WTC11 (cell line): ENCODE measurements around the gene GTF3C2. TPM values are rescaled to one million over a fixed set of nuclear protein-coding genes. Genes with fewer than 3 reads are reported as not detected.

ENCODE experiments used
- ATAC-seq: fragments of 200-7000 bp; cut with Tn5 transposase; 2 replicates; pipeline ENCODE4 v1.10.0; 2021; ENCODE audit warnings: mild to moderate bottlenecking, moderate library complexity
- CTCF ChIA-PET: fragments of 300-600 bp; sonication (Branson Sonifier 250); formaldehyde crosslinking; loops from one replicate; lab custom pipeline; 2021; ENCODE audit warnings: antibody characterized with exemption; lab: Charles Lee
- POLR2A ChIA-PET: fragments of 350-600 bp; sonication (Branson Sonifier 250); formaldehyde crosslinking; loops from one replicate; lab custom pipeline; 2021; ENCODE audit warnings: antibody characterized with exemption; lab: Charles Lee
- DNase-seq: peaks from one replicate; pipeline ENCODE4 v3.0.0; 2021; ENCODE audit warnings: low spot score
- H3K27ac Mint-ChIP-seq: 2 replicates; pipeline ENCODE4 v1.8.0; 2021; ENCODE audit warnings: mixed read lengths
- H3K27me3 Mint-ChIP-seq: 2 replicates; pipeline ENCODE4 v1.8.0; 2021; ENCODE audit warnings: low read depth, mild to moderate bottlenecking, moderate library complexity, mixed read lengths
- H3K36me3 Mint-ChIP-seq: 2 replicates; pipeline ENCODE4 v1.8.0; 2021; ENCODE audit warnings: mixed read lengths
- H3K4me1 Mint-ChIP-seq: 2 replicates; pipeline ENCODE4 v1.8.0; 2022; ENCODE audit warnings: mixed read lengths
- H3K4me3 Mint-ChIP-seq: 2 replicates; pipeline ENCODE4 v1.8.0; 2021; ENCODE audit warnings: mild to moderate bottlenecking, moderate library complexity, mixed read lengths
- H3K9me3 Mint-ChIP-seq: 2 replicates; pipeline ENCODE4 v1.8.0; 2021; ENCODE audit warnings: mixed read lengths
- ATF1 ChIP-seq: sonication (generic); formaldehyde crosslinking; IDR thresholded peaks from 2 replicates; pipeline ENCODE4 v1.8.1; 2023; ENCODE audit warnings: mild to moderate bottlenecking, moderate library complexity, missing genetic modification reagents
- CBFB ChIP-seq: sonication (generic); formaldehyde crosslinking; IDR thresholded peaks from 2 replicates; pipeline ENCODE4 v1.8.1; 2022; ENCODE audit warnings: mild to moderate bottlenecking, low read depth, missing genetic modification reagents
- GTF2I ChIP-seq: fragments of 250-450 bp; sonication (Bioruptor Pico); conservative IDR thresholded peaks from 2 replicates; pipeline ENCODE4 v1.4.0; 2021; ENCODE audit warnings: mild to moderate bottlenecking
- NFYB ChIP-seq: sonication (generic); formaldehyde crosslinking; conservative IDR thresholded peaks from 2 replicates; pipeline ENCODE4 v1.8.0; 2022; ENCODE audit warnings: low read depth, missing genetic modification reagents
- RORB ChIP-seq: fragments of 250-450 bp; sonication (Bioruptor Pico); IDR thresholded peaks from 2 replicates; pipeline ENCODE4 v1.9.0; 2021; ENCODE audit warnings: mild to moderate bottlenecking
- ZNF138 ChIP-seq: sonication (generic); formaldehyde crosslinking; conservative IDR thresholded peaks from 2 replicates; pipeline ENCODE4 v1.8.1; 2022; ENCODE audit warnings: mild to moderate bottlenecking, moderate library complexity, missing genetic modification reagents
- ZNF263 ChIP-seq: sonication (generic); formaldehyde crosslinking; IDR thresholded peaks from 2 replicates; pipeline ENCODE4 v1.8.1; 2022; ENCODE audit warnings: low read depth, mild to moderate bottlenecking, moderate library complexity, missing genetic modification reagents
- total RNA-seq: library from RNA; stranded (reverse); gene quantifications from 3 replicates; pipeline ENCODE4 v1.2.3, GENCODE V29; 2021
- TF ChIP-seq, protein P1 (sequence below): sonication (generic); formaldehyde crosslinking; IDR thresholded peaks from 2 replicates; pipeline ENCODE4 v1.8.1; 2023; ENCODE audit warnings: mild to moderate bottlenecking, moderate library complexity, missing genetic modification reagents
- TF ChIP-seq, protein P2 (sequence below): sonication (generic); formaldehyde crosslinking; IDR thresholded peaks from 2 replicates; pipeline ENCODE4 v1.8.0; 2023; ENCODE audit warnings: missing genetic modification reagents, mild to moderate bottlenecking, borderline replicate concordance
- TF ChIP-seq, protein P3 (sequence below): sonication (generic); formaldehyde crosslinking; IDR thresholded peaks from 2 replicates; pipeline ENCODE4 v1.8.0; 2023; ENCODE audit warnings: mild to moderate bottlenecking, missing genetic modification reagents
- TF ChIP-seq, protein P4 (sequence below): sonication (generic); formaldehyde crosslinking; IDR thresholded peaks from 2 replicates; pipeline ENCODE4 v1.8.0; 2022; ENCODE audit warnings: mild to moderate bottlenecking, missing genetic modification reagents
- TF ChIP-seq, protein P5 (sequence below): sonication (generic); formaldehyde crosslinking; IDR thresholded peaks from 2 replicates; pipeline ENCODE4 v1.8.0; 2022; ENCODE audit warnings: mild to moderate bottlenecking, missing genetic modification reagents
- TF ChIP-seq, protein P6 (sequence below): sonication (generic); formaldehyde crosslinking; IDR thresholded peaks from 2 replicates; pipeline ENCODE4 v1.8.1; 2023; ENCODE audit warnings: mild to moderate bottlenecking, missing genetic modification reagents, moderate library complexity

Gene GTF3C2
- total RNA-seq, 1 experiment from 2014 or later = 123 TPM

DNA sequence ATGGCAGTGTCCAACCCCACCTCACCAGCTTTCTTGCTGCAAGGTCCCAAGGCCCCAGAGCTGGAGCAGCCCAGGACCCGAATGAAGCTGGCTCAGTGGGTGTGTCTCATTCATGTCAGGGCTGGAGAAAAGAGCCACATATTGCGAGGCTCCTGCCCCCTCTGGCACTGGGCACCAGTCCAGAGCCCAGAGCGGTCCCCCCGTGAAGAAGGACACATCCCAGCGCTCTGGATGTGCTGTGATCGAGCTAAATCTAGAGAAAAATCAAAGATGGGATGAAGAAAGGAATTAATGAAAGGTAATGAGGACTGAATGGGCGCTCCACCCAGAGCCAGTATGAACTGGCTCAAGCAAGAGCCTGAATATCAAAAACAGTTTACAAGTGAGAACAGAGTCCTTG lies 20.4 kb downstream of the GTF3C2 start:
- POLR2A ChIA-PET = no interaction called here
- Mint-ChIP-seq H3K4me3 (no peak overlapping the region), H3K27me3 (no peaks in the 10 kb centered on the region), H3K4me1 (no peaks in the 10 kb centered on the region), H3K36me3 (peaks cover 66% of the 10 kb centered on the region), H3K27ac (no peak overlapping the region), H3K9me3 (no peaks in the 10 kb centered on the region)
- CTCF ChIA-PET = no interaction called here
- no peak for DNase-seq
- no peak for ATAC-seq
- TF ChIP-seq CBFB (CRISPR knock-in tag) = no peak
- TF ChIP-seq, protein P1, sequence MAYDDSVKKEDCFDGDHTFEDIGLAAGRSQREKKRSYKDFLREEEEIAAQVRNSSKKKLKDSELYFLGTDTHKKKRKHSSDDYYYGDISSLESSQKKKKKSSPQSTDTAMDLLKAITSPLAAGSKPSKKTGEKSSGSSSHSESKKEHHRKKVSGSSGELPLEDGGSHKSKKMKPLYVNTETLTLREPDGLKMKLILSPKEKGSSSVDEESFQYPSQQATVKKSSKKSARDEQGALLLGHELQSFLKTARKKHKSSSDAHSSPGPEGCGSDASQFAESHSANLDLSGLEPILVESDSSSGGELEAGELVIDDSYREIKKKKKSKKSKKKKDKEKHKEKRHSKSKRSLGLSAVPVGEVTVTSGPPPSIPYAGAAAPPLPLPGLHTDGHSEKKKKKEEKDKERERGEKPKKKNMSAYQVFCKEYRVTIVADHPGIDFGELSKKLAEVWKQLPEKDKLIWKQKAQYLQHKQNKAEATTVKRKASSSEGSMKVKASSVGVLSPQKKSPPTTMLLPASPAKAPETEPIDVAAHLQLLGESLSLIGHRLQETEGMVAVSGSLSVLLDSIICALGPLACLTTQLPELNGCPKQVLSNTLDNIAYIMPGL = no peak
- no peak for TF ChIP-seq RORB (CRISPR knock-in tag)
- TF ChIP-seq, protein P2, sequence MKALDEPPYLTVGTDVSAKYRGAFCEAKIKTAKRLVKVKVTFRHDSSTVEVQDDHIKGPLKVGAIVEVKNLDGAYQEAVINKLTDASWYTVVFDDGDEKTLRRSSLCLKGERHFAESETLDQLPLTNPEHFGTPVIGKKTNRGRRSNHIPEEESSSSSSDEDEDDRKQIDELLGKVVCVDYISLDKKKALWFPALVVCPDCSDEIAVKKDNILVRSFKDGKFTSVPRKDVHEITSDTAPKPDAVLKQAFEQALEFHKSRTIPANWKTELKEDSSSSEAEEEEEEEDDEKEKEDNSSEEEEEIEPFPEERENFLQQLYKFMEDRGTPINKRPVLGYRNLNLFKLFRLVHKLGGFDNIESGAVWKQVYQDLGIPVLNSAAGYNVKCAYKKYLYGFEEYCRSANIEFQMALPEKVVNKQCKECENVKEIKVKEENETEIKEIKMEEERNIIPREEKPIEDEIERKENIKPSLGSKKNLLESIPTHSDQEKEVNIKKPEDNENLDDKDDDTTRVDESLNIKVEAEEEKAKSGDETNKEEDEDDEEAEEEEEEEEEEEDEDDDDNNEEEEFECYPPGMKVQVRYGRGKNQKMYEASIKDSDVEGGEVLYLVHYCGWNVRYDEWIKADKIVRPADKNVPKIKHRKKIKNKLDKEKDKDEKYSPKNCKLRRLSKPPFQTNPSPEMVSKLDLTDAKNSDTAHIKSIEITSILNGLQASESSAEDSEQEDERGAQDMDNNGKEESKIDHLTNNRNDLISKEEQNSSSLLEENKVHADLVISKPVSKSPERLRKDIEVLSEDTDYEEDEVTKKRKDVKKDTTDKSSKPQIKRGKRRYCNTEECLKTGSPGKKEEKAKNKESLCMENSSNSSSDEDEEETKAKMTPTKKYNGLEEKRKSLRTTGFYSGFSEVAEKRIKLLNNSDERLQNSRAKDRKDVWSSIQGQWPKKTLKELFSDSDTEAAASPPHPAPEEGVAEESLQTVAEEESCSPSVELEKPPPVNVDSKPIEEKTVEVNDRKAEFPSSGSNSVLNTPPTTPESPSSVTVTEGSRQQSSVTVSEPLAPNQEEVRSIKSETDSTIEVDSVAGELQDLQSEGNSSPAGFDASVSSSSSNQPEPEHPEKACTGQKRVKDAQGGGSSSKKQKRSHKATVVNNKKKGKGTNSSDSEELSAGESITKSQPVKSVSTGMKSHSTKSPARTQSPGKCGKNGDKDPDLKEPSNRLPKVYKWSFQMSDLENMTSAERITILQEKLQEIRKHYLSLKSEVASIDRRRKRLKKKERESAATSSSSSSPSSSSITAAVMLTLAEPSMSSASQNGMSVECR (CRISPR knock-in tag) = no peak

DNA sequence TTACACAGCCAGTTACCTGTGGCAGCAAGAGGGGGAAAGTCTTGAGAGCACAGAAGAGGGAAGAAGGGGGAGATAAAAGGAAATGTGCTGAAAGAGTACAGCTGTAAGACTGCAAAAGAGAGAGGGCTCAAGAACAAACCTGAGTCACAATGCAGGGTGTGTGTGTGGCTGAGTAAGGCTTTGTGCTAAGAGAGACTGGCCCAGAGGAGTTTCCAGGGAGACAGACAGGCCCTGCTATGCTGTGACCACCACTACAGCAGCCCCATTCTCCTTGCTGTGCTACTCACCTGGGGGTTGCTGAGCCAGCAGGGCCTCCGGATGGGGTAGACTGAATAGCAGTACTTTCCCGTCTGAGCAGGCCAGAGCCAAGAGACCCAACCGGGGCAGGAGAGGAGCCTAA lies 21.3 kb downstream of the GTF3C2 start:
- Mint-ChIP-seq H3K27ac (no peak overlapping the region), H3K27me3 (no peaks in the 10 kb centered on the region), H3K4me3 (no peak overlapping the region), H3K9me3 (no peaks in the 10 kb centered on the region), H3K4me1 (no peaks in the 10 kb centered on the region), H3K36me3 (peaks cover 64% of the 10 kb centered on the region)
- CTCF ChIA-PET = no interaction called here
- no peak for TF ChIP-seq ZNF138 (CRISPR knock-in tag)
- no peak for TF ChIP-seq ZNF263 (CRISPR knock-in tag)
- TF ChIP-seq NFYB (CRISPR knock-in tag) = no peak
- TF ChIP-seq GTF2I (CRISPR knock-in tag) = no peak
- TF ChIP-seq, protein P3, sequence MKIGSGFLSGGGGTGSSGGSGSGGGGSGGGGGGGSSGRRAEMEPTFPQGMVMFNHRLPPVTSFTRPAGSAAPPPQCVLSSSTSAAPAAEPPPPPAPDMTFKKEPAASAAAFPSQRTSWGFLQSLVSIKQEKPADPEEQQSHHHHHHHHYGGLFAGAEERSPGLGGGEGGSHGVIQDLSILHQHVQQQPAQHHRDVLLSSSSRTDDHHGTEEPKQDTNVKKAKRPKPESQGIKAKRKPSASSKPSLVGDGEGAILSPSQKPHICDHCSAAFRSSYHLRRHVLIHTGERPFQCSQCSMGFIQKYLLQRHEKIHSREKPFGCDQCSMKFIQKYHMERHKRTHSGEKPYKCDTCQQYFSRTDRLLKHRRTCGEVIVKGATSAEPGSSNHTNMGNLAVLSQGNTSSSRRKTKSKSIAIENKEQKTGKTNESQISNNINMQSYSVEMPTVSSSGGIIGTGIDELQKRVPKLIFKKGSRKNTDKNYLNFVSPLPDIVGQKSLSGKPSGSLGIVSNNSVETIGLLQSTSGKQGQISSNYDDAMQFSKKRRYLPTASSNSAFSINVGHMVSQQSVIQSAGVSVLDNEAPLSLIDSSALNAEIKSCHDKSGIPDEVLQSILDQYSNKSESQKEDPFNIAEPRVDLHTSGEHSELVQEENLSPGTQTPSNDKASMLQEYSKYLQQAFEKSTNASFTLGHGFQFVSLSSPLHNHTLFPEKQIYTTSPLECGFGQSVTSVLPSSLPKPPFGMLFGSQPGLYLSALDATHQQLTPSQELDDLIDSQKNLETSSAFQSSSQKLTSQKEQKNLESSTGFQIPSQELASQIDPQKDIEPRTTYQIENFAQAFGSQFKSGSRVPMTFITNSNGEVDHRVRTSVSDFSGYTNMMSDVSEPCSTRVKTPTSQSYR (CRISPR knock-in tag) = no peak
- TF ChIP-seq, protein P4, sequence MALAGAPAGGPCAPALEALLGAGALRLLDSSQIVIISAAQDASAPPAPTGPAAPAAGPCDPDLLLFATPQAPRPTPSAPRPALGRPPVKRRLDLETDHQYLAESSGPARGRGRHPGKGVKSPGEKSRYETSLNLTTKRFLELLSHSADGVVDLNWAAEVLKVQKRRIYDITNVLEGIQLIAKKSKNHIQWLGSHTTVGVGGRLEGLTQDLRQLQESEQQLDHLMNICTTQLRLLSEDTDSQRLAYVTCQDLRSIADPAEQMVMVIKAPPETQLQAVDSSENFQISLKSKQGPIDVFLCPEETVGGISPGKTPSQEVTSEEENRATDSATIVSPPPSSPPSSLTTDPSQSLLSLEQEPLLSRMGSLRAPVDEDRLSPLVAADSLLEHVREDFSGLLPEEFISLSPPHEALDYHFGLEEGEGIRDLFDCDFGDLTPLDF (CRISPR knock-in tag) = no peak
- no peak for TF ChIP-seq ATF1 (CRISPR knock-in tag)
- TF ChIP-seq, protein P5, sequence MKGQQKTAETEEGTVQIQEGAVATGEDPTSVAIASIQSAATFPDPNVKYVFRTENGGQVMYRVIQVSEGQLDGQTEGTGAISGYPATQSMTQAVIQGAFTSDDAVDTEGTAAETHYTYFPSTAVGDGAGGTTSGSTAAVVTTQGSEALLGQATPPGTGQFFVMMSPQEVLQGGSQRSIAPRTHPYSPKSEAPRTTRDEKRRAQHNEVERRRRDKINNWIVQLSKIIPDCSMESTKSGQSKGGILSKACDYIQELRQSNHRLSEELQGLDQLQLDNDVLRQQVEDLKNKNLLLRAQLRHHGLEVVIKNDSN (CRISPR knock-in tag) = no peak
- TF ChIP-seq, protein P6, sequence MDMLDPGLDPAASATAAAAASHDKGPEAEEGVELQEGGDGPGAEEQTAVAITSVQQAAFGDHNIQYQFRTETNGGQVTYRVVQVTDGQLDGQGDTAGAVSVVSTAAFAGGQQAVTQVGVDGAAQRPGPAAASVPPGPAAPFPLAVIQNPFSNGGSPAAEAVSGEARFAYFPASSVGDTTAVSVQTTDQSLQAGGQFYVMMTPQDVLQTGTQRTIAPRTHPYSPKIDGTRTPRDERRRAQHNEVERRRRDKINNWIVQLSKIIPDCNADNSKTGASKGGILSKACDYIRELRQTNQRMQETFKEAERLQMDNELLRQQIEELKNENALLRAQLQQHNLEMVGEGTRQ = no peak
- DNase-seq (no peak), ATAC-seq (no peak)
- POLR2A ChIA-PET = no interaction called here
